SH-SY5Y (cell line): Measurements from ENCODE around the gene GALNT18.

Experiments used
- GATA2 ChIP-seq: IDR thresholded peaks from 2 replicates; pipeline ENCODE4 v1.6.1; 2011; ENCODE audit warnings: mild to moderate bottlenecking, low read depth, low read length
- GATA3 ChIP-seq: IDR thresholded peaks from 2 replicates; pipeline ENCODE4 v1.6.1; 2011; ENCODE audit warnings: low read depth, mild to moderate bottlenecking, low read length, moderate library complexity

GALNT18 gene

DNA sequence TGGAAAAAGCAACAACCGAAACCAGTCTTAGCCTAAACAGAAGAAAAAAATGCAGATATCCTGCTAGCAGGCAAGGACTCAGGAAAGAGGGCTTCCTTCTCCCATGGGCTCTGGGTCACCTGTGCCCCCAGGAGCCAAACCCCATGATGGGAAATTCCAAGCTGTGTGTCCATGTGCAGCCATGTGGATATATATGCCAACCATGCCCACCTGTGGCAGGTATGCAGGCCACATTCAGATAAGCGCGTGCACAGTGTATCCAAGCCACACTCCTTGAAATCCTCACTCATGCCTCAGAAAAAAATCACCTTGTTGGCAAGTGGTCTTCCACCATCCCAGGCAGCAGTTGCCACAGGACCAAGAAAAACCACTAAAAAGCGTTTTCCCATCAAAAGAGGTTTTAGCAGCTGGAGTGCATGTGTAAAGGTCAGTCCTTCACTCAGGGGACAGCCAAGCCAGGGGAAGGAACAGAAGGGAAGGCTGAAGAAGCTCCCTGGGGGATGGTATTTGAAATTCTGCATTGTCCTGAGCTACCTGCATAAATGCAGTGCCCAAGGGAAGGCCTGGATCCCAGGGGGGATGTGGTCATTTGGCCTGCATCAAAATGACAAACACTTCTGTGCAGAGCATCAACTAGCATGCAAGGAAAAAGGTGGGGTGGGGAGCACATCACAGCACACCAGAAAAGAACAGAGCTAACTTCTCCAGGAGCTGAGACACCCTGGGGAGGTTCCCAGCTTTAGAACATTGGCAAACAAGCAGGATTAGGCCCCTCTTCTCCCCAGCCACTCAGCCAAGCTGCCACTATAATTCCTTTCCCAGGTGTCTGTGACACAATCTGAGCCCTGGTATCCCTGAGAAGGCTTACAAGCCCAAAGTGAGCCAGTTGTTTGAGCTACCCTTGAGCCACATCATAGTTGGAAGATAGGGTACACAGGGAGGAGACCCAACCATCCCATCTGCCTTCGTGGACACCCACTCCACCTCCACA is 76.2 kb downstream of the GALNT18 start:
- TF ChIP-seq GATA3 (no peak), GATA2 (no peak)

DNA sequence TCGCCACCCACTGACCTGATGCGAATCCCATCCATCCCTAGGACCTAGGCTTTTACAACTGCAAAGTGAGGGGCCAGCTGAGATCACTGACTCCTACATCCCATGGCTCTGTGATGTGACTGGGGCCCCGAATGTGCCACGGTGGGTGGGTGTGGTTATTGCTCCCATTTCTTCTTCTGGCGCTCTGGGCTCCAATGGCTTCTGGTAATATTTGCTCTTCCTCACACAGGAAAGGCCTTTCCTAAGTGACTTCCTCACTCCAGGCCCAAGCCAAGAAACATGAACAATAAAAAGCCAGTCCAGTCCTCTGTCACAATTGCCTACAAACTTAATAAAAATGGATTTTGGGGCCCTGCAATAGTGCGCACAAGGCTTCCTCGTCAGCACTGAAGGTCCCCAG is 78.1 kb downstream of the GALNT18 start:
- no peak for TF ChIP-seq GATA2
- TF ChIP-seq GATA3: no peak

DNA sequence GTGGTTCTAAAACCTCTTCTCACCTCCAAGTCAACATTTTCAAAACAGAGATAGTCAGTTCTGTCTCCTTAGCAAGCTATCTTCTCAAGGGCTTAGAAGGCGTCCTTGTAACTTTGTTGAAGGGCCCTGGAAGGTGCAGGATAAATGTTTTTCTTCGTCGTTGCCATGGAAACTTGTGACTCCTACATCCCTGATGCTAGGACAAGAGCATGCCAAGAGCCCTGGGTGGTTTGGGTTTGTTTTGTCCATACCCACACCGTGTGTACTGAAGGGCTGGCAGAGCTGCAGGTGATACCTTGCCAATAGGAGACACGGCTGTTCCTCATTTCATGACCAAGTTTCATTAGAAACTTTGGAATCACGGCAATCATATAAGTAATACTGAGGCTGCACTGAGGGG is 81.6 kb downstream of the GALNT18 start:
- TF ChIP-seq GATA3: no peak
- TF ChIP-seq GATA2: no peak

DNA sequence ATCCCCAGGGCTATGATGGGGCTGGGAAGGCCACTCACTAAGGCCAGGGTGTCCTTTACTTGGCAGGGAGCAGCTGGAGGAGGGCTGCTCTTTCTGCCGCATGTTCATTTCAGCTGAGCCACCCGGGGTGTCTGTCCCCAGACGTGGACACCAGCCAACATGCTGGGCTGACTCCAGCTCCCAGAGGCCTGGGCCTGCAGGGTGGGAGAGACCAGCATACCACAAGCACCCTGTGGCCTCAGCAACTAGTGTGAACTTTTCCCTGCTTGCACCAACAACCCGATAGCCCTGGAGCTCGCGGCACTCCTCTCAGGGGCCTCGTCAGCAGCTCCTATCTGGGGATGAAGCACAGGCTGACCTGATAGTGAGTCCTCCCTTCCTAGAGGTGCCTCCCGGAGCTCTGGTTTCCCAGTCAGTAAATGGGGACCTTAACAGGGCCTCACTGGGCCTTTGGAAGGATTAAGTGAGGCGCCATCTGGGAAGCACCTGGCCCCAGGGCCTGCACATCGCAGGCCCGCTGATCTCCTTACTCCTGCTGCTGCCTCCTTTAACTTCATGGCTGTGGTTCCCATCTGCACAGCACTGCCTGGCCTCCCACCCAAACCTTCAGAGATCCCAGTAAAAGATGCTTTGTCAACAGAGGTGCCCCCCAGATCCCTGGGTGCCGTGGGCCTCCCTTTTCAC is 83.4 kb downstream of the GALNT18 start:
- TF ChIP-seq GATA3 (no peak), GATA2 (no peak)

DNA sequence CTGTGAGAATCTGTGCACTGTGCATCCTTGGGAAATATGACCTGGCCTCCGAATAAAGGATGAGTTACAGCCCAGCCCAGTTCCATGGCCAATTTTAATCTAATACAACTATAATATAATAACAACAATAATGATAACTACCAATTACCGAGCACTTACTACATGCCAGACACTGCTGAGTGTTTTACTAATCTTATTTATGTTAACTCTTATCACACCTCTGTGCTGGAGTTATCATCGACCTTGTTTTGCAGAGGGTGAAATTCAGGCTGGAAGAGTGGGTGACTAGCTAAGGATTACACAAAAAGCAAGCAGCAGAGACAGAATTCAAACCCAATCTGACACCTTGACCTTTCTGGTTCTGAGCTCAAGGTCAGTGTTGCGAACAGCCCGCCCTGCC is 83.9 kb downstream of the GALNT18 start:
- TF ChIP-seq GATA3 (no peak), GATA2 (no peak)

DNA sequence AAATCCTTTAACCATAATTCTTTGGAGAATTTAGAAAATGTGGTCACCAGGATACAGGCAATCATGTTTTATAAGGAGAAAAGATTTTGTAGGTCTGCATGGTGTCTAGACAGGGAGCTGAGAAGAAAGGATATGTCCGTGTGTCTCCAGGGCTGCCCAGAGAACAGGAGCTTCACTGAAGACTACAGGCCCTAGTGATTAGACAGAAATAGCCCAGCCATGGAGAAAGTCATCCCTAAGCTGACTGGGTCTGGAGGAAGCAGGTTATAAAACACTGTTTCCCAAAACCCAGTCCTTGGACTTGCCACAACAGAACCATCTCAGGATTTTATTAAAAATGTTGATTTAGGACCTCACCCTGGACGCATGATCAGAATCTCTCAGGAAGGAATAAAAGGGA is 84.4 kb downstream of the GALNT18 start:
- no peak for TF ChIP-seq GATA2
- no peak for TF ChIP-seq GATA3

DNA sequence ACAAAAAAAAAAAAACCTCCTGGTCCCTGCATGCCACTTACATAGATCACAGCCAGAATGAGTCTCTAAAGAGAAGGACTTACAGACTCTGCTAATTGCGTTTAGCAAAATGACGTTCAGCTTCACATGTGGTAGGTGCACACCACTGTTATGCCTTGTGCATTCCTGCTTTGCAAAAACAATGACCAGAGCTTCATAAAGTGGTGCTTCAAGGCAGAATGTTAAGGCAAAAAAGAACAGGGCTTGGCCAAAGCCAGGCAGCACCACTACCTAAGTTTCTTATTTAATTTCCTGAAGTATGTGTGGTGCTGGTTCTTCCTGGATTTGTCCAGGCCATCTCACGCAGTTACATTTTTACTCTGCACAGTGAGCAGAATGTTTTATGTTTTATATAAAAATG is 85.2 kb downstream of the GALNT18 start:
- TF ChIP-seq GATA3 (no peak), GATA2 (no peak)

DNA sequence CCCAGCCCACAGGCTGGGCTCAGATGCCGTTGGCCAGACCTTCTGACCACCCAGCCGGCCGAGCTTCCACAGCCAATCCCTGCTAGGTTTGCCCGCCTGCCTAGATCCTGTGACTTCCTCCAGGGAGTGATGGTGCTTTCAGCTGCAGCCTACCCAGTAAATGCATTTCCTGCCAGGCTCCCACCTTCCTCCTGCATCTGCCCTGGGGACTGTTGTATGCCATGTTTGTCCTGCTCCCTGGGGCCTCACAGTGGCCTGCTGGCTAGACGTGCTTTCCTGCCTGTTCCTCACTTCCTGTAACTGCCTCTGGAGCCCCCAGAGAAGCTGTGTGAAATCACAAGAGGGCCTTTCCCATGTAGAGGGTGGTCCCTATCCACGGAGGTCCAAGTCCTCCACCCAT is 86.2 kb downstream of the GALNT18 start:
- no peak for TF ChIP-seq GATA3

DNA sequence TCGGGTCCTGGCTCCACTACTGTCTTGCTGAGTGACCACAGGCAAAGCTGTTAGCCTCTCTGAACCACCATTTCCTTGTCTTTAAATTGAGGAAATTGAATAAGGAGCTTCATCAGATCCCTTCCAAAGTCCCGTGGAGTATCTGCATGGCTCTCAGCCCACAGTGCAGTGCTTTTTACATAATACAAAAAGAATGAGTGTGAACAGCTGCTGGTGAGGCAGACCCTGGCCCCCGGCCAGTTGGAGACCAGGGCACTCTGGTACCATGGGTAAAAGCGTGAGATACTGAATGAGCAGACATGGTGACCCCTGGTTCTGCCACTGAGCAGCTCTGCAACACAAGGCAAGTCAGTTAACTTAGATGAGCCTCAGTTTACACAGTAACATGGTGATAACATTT is 86.8 kb downstream of the GALNT18 start:
- no peak for TF ChIP-seq GATA3
- TF ChIP-seq GATA2: no peak

DNA sequence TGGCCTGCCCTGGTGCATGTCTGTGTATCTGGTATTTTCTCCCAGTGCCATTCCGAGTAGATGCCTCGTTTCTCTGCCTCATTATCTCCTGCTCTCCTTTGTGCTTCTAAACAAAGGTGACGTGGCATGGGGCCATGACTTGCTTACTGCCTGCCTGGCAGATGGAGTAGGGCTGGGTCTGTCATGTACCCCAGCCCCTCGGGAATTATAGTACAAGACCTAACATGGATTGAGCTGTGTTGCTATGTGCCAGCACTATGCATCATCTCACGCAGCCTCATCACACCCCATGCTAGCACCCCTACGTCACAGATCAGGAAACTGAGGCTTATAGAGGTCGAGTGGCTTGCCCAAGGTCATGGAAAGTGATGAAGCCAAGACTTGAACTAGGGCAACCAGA is 88.1 kb downstream of the GALNT18 start:
- TF ChIP-seq GATA3: no peak
- no peak for TF ChIP-seq GATA2

DNA sequence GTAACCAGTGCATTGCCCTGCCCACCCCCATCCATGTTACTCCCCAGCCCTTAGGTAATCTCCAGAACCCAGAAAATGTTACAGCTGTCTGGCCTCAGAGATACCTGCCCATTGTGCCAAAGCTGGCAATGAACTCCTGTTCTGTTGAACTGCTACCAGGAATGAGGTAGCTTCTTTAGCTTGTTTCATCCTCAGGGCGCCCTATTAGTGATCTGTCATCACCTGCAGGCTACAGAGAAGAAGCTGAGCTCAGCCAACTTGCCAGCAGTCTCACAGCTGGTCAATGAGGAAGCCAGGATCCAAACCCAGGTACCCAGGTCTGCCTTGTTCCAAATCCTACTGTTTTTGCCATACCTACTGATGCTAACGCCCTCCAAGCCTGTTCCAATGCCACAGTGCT is 88.7 kb downstream of the GALNT18 start:
- no peak for TF ChIP-seq GATA2
- TF ChIP-seq GATA3: no peak

DNA sequence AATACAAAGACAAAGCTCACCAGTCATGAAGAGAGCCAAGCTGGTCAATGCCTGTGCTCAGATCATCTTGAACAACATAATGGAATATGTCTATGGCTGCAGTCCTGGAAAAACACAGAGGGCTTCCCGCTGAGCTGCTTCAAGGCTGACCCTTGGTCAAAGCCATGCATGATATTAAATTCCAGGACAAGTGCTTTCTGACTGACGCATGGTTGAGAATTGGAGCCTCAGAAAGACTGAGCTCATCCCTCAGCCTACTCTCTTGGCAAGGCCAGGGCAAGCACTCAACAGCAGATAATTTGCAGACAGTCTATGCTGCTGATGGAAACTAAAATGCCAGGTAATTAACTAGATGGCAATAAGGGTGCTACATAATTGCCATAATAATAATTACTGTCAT is 89.2 kb downstream of the GALNT18 start:
- TF ChIP-seq GATA2 (no peak), GATA3 (no peak)

DNA sequence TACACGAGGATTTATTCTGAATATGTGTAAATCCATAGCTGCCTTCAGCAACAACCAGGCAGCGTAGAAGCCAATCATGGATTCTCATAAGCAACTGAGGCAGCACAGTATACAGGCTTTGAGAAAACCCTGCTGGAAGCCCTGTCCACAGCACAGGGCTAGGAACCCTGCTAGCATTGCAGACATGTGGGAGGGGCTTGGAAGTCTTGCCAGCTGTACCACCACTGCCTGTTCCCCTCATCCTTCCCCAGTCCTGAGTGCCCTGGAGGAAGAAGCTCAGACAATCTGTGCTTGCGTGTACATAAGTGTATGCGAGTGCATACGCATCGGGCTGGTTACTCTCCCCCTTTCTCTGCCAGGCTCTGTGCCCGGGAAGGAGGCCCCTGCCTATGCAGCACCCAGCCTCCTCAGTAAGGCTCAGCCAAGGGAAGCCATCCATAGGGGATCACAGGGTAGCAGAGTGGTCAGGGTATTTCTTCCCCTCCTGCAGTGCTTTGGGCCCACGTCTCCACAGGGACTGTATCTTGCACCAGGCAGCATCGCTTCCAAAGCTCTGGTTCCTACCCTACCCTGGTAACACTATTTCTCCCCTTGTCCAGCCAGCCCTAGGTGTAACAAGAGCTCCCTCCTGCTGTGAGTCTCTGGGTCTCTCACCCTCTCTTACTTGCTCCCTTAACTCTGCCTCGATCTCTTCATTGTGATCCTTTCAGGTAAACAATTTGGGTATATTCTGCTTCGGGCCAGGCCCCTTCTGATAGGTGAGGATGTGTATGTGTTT is 90.5 kb downstream of the GALNT18 start:
- no peak for TF ChIP-seq GATA2
- no peak for TF ChIP-seq GATA3

DNA sequence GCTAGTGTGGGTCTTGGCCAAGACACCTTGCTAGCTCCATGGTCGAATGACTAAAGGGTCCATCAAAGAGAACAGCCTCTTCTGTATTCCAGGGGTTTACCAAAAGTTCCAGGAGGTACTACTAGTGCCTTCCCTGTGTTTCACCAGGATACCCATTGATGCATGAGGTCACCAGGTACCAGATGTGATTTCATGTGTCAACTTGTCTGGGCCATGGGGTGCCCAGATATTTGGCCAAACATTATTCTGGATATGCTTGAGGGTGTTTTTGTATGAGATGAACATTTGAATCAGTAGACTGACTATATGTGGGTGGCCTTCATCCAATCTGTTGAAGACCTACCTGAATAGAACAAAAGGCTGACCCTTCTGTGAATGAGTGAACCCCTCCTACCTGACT is 92.8 kb downstream of the GALNT18 start:
- no peak for TF ChIP-seq GATA2
- no peak for TF ChIP-seq GATA3
